ENCODE results near the gene IP6K3.

DNA sequence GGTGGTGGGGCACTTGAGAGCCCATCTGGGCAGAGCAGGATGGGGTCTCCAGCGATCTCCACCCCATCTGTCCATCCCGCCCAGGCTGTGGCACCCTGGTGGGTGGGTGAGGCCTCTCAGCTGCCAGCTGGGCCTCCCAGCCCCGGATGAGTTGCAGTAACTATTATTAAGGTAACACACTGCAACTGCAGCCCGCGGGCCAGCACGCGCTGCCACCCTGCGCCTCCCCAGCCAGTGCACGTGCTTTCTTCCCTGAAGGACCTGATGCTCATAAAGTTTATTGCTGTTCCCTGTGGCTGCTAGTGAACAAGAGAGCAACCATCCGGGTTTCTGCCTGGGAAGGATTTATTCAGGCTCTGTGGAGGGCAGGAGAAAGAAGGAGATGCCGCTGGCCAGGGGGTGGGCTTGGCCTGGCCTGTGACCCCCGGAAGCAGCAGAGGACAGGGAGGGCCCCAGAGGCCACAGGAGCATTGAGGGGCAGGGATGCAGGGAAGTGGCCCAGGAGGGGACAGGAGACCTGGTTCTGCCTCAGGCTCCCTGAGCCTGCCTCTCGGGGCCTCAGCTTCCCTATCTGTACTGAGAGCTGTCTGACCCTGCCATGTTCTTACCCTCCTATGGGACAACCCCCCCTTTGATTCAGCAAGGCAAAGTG is 1.7 kb downstream of the IP6K3 start:
- TF ChIP-seq, protein P1, sequence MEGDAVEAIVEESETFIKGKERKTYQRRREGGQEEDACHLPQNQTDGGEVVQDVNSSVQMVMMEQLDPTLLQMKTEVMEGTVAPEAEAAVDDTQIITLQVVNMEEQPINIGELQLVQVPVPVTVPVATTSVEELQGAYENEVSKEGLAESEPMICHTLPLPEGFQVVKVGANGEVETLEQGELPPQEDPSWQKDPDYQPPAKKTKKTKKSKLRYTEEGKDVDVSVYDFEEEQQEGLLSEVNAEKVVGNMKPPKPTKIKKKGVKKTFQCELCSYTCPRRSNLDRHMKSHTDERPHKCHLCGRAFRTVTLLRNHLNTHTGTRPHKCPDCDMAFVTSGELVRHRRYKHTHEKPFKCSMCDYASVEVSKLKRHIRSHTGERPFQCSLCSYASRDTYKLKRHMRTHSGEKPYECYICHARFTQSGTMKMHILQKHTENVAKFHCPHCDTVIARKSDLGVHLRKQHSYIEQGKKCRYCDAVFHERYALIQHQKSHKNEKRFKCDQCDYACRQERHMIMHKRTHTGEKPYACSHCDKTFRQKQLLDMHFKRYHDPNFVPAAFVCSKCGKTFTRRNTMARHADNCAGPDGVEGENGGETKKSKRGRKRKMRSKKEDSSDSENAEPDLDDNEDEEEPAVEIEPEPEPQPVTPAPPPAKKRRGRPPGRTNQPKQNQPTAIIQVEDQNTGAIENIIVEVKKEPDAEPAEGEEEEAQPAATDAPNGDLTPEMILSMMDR (IDR thresholded peaks at IDR 0.05; ENCODE audit: insufficient read depth, low read length) = no peak
- TF ChIP-seq POLR2AphosphoS5 (IDR thresholded peaks at IDR 0.05; ENCODE audit: low read depth) (no peak), SPI1 (IDR thresholded peaks at IDR 0.05; ENCODE audit: borderline replicate concordance, low read depth) (no peak)
- TF ChIP-seq, protein P2, sequence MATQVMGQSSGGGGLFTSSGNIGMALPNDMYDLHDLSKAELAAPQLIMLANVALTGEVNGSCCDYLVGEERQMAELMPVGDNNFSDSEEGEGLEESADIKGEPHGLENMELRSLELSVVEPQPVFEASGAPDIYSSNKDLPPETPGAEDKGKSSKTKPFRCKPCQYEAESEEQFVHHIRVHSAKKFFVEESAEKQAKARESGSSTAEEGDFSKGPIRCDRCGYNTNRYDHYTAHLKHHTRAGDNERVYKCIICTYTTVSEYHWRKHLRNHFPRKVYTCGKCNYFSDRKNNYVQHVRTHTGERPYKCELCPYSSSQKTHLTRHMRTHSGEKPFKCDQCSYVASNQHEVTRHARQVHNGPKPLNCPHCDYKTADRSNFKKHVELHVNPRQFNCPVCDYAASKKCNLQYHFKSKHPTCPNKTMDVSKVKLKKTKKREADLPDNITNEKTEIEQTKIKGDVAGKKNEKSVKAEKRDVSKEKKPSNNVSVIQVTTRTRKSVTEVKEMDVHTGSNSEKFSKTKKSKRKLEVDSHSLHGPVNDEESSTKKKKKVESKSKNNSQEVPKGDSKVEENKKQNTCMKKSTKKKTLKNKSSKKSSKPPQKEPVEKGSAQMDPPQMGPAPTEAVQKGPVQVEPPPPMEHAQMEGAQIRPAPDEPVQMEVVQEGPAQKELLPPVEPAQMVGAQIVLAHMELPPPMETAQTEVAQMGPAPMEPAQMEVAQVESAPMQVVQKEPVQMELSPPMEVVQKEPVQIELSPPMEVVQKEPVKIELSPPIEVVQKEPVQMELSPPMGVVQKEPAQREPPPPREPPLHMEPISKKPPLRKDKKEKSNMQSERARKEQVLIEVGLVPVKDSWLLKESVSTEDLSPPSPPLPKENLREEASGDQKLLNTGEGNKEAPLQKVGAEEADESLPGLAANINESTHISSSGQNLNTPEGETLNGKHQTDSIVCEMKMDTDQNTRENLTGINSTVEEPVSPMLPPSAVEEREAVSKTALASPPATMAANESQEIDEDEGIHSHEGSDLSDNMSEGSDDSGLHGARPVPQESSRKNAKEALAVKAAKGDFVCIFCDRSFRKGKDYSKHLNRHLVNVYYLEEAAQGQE (IDR thresholded peaks at IDR 0.05; ENCODE audit: insufficient replicate concordance, low read depth) = no peak

Data from HL-60 (cell line).